Activated CD8-positive, alpha-beta memory T cell treated with anti-CD3 and anti-CD28 coated beads for 4 hours (primary cell): ENCODE data around the gene GGCX.

ENCODE experiments used
- DNase-seq, 2 donors: peaks; one replicate each; pipeline ENCODE4 v3.0.0-alpha.2; 2020; ENCODE audit warnings: low read depth in 2 of 2

The GGCX gene

DNA sequence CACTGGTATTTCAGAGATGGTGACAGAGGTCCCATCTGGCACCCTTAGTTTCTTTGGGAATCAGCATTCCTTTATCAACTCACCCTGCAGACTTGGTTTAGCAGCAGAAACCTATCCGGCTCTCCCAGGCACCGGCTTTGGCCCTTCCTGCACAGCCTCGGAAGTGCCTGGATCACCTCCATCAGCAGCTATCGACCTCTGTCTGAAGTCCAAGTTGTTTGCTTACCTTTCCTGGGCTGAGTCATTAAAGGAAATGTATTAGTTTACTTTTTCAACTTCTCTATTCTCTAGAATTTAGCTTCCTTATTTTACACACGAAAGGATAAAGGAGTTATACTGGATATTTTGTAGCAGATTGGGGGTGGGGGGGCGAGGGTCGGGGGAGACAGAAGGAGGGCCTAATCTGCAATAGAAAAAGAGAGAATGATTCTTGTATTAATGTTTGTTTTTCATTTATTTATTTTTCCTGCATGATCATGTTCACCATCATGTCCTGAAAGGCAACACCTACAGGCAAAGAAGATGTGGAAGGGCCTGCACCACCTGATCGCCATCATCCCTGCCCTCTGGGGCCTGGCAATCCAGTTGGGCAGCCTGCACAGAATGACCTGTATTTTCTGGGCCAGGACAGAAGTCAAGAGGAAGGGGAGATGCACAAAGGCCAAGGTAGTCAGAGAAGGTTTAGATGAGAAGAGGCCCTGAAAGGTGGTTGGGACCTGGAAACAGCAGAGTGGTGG lies 44.5 kb downstream of the GGCX start:
- DNase-seq, result no peak

DNA sequence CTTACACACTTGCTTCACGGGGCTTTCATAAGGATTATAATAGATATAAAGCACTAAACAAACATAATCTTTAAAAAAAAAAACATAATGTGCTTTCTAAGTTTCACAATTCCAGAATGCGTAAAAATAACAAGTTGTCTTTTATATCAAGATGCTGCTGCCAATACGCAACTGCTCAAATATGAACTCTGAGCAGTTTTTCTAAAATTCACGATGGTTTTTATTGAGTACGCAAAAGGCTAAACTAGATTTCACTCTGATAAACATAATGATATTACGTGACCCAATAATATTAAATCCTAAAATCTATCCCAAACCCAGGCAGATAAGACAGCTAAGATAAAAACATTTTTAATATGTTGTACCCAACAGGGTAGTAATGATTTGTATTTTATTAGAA lies 47.0 kb downstream of the GGCX start:
- DNase-seq, result no peak

DNA sequence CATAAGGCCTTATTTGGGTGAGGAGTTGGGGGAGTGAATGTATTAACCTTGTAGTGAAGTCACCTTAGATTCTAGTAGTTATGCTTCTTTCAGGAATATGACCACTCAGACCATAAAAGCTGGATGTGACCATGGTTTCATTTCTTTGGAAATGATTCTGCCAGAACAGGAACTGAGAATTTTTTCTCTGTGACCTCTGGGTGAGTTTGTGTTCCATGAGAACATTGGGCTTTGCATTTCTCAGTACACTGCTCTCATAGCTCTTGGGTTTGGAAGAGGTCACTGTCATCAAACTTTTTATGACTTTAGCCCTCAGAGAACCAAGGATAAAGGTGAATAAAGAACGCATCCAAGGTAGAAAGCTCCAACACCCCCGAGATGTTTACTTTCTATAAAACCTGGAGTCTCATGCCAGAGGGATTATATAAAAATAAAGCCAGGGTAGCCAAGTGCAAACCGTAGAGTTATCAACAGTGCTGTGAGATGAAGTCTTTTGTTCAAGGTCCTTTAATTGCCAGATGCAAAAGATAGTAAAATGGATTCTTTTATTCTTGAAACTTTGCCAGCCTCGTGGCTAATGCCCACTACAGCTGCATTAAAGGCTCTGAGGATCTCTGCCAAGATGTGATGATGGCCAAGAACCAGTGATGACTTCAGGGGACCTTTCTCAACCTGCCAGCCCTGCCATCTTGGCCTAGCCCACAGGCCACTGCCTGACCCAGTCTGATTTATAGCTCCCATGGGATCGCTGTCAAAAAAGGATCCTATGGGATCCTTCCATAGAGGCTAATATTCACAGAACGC lies 50.1 kb downstream of the GGCX start:
- DNase-seq, result no peak

DNA sequence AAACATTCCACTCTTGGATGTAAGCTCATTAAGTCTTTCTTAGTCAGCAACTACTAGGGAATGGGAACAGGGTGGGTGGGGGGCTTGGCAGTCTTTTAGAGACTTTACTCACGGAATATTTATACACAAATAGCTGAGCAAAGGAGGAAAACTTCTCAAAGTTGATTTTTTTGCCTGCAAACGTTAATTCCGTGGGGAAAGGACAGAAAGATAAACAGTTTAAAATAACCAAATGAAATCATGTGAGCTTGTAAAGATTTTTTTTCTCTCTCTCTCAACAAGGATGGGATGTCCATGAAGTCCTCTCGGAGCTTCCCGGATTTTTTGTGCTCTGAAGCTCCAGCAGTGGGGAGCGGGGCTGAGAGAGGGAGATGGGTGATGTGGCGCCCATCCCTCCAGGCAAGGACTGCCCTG lies 54.5 kb downstream of the GGCX start:
- no peak for DNase-seq

DNA sequence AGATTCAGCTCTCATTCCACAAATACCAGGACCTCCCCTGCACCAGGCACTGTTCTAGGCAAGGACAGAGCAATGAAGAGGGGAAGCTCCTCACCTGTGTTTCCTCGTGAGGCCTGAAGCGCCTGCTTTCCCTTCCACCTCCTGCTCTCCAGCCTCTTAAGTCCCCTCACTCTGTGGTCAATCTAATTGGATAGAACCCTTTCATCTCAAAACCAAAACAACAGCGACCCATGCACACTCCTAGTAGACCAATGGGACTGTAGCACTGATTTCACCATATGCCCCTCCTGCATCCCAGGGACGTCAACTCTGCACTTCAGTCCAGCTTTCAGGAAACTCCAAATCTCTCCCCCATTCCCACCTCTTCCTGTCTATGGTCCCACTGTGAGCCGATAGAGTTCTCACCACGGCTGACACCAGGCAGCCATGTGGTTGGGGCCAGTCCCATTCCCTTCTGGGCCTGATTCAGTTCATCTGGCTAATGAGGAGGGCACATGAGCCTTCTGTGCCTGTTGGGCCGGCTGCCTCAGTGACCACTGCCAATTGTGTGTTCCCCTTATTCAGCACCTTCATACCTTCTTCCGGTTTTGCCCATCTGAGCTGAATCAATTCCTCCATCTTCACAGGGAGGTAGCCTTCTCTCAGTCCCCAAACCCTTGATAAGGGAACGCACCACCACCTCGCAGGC lies 55.6 kb downstream of the GGCX start:
- no peak for DNase-seq

DNA sequence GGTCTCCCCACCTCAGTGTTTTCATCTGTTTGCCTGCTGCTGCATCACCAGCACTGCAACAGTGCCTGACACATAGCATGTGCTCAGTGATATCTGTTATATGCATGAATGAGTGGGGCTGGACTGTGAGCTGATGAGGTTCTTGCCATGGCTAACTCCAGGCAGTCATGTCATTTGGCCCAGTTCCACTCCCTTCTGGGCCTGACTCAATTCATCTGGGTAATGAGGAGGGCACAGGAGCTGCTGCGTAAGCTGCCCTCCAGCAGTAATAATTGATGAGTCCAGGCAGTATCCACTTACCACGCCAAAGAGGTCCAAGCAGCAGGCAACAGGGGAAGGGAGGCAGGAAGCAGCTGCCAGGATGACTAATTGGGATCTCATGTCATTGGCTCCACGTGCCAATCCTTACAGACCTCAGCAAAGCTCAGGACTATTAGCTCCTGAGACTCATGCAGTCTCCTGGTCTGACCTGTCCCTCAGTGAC lies 56.5 kb downstream of the GGCX start:
- DNase-seq, result no peak

DNA sequence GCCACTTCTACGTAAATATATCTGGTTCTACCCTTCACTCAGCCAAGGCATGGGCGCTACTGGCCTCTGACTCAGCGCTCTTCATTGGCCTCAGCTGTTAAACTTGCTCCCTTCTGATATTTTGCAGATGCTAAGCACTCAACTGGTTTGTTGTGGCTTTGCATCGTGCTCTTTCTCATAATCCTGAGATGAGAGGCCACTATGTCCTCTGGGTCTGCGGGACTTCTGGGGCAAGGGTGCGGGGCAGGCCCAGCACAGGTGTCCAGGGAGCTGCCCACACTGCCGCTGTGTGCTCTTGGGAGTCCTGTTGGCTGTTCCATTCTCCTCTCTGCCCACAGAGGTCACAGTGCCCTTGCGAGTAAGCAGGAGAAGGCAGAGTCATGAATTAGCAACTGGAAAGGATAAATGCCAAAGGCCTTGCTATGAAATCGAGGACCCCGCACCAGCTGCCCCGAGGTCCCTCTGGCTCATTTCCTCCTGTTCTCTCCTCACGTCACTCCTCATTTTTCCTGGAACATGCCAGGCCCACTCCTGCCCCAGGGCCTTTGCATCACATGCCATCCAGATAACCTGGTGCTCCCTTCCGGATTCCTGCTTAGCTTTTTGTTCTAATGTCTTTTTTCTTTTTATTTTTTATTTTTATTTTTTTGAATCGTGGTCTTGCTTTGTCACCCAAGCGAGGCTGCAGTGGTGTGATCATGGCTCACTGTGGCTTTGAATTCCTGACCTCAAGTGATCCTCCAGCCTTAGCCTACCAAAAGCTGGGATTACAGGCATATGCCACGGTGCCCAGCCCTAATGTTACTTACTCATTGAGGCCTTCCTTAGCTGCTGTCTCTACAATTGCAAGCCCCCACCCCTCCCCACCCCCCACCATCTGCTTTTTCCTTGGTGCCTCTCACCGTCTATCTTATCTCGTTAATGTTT lies 57.2 kb downstream of the GGCX start:
- no peak for DNase-seq

DNA sequence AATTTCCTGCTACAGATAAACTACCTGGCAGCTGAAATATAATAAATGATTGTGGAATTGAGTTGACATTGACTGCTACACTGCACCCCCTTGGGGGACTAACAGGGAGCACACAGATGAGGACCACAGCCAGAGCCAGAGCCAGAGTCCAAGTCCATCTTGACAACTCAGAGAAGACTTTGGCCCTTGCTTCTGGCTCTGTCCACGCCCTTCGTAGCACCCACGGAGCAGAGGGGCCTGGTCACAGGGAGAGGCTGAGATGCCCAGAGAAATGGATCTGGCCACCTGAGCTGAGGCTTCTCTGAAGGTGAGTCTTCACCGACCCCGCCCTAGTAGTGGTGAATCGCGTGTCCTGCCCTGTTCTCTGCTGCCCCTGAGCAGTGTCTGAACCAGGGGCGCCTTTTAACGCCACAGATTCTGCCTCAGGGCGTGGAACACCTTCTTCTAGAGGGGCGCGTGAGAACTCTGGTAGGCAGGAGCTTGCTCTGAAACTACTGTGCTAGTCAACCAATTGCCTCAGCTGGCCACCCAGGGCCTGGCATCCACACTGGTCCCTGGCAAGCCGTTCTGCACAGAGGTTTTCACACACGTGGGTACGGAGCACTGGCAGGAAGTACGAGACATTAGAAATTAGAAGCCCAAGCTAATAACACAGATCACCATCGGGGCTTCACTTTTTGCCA lies 58.0 kb downstream of the GGCX start:
- DNase-seq, result no peak

DNA sequence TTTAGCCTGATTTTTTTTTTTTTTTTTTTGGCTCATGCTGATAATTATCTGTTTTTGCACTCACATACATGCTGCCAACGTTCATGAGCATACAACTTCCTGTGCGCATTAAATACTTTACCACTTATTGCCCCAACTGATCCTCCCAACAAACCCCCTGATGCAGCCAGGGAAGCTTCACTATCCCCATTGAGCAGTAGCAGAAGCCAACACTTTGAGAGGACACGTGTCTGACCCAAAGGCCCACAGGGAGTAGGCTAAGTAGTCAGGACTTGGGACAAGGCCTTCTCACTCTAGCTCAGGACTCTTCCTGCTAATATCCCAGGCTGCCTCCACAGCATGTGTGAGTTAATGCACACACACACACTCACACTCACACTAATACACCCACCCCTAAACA lies 58.6 kb downstream of the GGCX start:
- no peak for DNase-seq

DNA sequence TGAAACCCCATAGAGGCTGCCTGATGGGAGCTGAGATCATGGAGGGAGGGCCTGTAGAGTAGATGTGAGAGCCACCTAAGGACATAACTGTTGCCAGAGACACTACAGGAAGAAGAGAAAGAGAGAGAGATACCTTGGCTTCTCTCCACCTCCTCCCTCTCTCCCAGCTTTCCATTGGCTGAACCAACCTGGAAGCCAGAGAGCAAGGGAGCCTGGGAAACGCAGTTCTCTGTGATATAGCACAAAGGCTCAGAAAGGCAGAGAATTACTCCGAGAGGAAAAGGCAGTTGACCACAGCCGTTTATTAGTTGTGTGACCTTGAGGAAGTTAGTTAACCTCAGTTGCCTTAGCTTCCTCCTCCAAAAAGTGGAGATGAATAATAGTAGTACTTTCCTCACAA lies 60.0 kb downstream of the GGCX start:
- DNase-seq, result no peak

DNA sequence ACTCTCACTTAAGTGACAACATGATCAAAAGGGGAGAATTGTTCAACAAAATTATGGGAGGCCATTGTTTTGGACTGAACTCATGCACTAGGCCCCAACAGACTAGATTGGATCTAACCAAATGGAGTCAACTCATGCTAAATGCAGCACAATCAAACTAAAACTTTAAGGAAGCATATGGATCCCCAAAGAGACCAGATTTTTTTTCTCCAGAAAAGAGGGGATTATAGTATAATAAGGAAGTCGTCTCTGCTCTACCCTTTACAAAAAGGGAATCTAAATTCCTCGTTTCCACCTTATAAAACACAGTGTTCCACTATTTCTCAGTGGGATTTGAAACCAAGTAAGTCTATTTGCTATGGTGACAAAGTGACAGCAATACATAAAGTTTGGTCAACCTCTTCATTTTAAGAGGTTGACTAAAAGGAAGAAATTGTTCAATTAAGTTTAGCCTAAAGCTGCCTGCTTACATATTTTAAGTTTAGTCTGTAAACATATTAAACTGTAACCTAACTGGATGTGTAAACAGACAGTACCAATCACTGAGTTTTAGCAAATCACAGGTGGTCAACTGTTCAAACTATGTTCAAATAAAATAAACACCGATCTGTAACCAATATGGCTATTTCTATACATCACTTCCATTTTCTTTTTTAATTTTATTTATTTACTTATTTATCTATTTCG lies 63.2 kb downstream of the GGCX start:
- no peak for DNase-seq

DNA sequence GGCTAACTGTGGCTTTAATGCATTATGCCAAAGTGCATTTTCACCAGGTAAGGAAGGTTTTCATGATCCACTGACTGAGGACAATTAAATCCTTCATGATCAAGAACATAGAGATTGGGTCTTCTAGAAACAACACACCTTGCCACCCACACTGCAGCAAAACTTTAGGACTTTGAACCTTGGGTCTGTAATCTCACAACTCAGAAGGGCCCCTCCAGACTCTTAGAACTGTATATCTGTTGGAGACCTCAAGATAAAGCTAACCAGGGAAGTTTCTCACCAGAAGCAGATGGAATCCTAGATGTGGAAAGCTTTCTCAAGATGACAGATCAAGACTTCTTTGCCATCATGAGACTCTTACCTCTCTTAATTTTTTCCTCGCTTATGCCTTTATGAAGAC lies 64.9 kb downstream of the GGCX start:
- no peak for DNase-seq
